CD14-positive monocyte (primary cell): Measurements from ENCODE around the gene PNMA8B. TPM values are rescaled to one million over a fixed set of nuclear protein-coding genes. Genes with fewer than 3 reads are reported as not detected.

Experiments
- DNase-seq, 3 donors: peaks; one replicate each; pipeline ENCODE4 v3.0.0-alpha.2; 2011 to 2022
- H2AFZ ChIP-seq: 2 replicates; pipeline ENCODE4 v1.6.0; 2012; ENCODE audit warnings: mild to moderate bottlenecking, low read depth, low read length, inconsistent platforms; ENCODE audit not compliant: insufficient read depth, poor library complexity, severe bottlenecking
- H3K27ac ChIP-seq, 2 donors: 1 replicate in 1 of 2; 2 replicates in 1 of 2; pipeline ENCODE4 v1.5.1; 2012 to 2013; ENCODE audit warnings: low read length in 2 of 2, control low read depth in 1 of 2, inconsistent platforms in 1 of 2, low read depth in 1 of 2, mild to moderate bottlenecking in 1 of 2
- H3K27me3 ChIP-seq, 2 donors: one replicate each; pipeline versions ENCODE4 v1.6.0 to v1.6.1; 2011 to 2013; ENCODE audit warnings: low read length in 2 of 2; ENCODE audit not compliant: control insufficient read depth in 2 of 2, insufficient read depth in 2 of 2
- H3K36me3 ChIP-seq, 2 donors: replicated peaks in 1 of 2; 1 replicate in 1 of 2; 2 replicates in 1 of 2; pipeline versions ENCODE4 v1.5.1 to v1.6.1; 2012 to 2013; ENCODE audit warnings: low read length in 2 of 2, control low read depth in 1 of 2, inconsistent platforms in 1 of 2, mild to moderate bottlenecking in 1 of 2; ENCODE audit not compliant: insufficient read depth in 2 of 2, control insufficient read depth in 1 of 2
- H3K4me1 ChIP-seq, 2 donors: 1 replicate in 1 of 2; 2 replicates in 1 of 2; pipeline versions ENCODE4 v1.5.1 to v1.6.1; 2012 to 2013; ENCODE audit warnings: low read length in 2 of 2, control low read depth in 1 of 2, inconsistent platforms in 1 of 2, mild to moderate bottlenecking in 1 of 2, moderate library complexity in 1 of 2; ENCODE audit not compliant: insufficient read depth in 2 of 2, control insufficient read depth in 1 of 2
- H3K4me2 ChIP-seq: replicated peaks from 2 replicates; pipeline ENCODE3; 2012; ENCODE audit warnings: low read length, moderate library complexity, mild to moderate bottlenecking; ENCODE audit not compliant: poor library complexity, severe bottlenecking; ENCODE audit errors: extremely low read depth
- H3K4me3 ChIP-seq, 3 experiments: fragments of 200-600 bp in 1 of 3; sonication (generic) in 1 of 3; replicated peaks in 1 of 3; 1 replicate in 2 of 3; 2 replicates in 1 of 3; pipeline ENCODE4 v1.5.1; 2011 to 2013; ENCODE audit warnings: low read length in 3 of 3, mild to moderate bottlenecking in 3 of 3, control low read depth in 2 of 3, low read depth in 2 of 3, inconsistent platforms in 1 of 3, moderate library complexity in 1 of 3
- H3K79me2 ChIP-seq: 2 replicates; pipeline ENCODE4 v1.6.0; 2012; ENCODE audit warnings: mild to moderate bottlenecking, control low read depth, inconsistent platforms, low read length, moderate library complexity; ENCODE audit not compliant: insufficient read depth
- H3K9ac ChIP-seq: 2 replicates; pipeline ENCODE4 v1.6.0; 2017; ENCODE audit warnings: low read length, mild to moderate bottlenecking; ENCODE audit not compliant: insufficient read depth, poor library complexity, severe bottlenecking
- H3K9me3 ChIP-seq, 2 donors: replicated peaks in 1 of 2; 1 replicate in 1 of 2; 2 replicates in 1 of 2; pipeline versions ENCODE4 v1.5.1 to v1.6.1; 2012 to 2013; ENCODE audit warnings: low read length in 2 of 2, control low read depth in 1 of 2; ENCODE audit not compliant: control insufficient read depth in 1 of 2, insufficient read depth in 1 of 2
- H4K20me1 ChIP-seq: 2 replicates; pipeline ENCODE4 v1.6.0; 2012; ENCODE audit warnings: mild to moderate bottlenecking, low read length, control low read depth, moderate library complexity; ENCODE audit not compliant: insufficient read depth
- H3K27ac Mint-ChIP-seq, 7 donors: one replicate each; pipeline ENCODE4 v1.8.0; 2020; ENCODE audit warnings: mild to moderate bottlenecking in 7 of 7, mixed read lengths in 7 of 7, moderate library complexity in 6 of 7, inconsistent platforms in 2 of 7
- H3K27me3 Mint-ChIP-seq, 3 donors: one replicate each; pipeline ENCODE4 v1.8.0; 2021 to 2022; ENCODE audit warnings: low read depth in 3 of 3, mild to moderate bottlenecking in 3 of 3, mixed read lengths in 3 of 3, moderate library complexity in 3 of 3, inconsistent platforms in 1 of 3
- H3K36me3 Mint-ChIP-seq, 2 donors: one replicate each; pipeline ENCODE4 v1.8.0; 2020; ENCODE audit warnings: mixed read lengths in 2 of 2, inconsistent platforms in 1 of 2, mild to moderate bottlenecking in 1 of 2
- H3K4me1 Mint-ChIP-seq: one replicate; pipeline ENCODE4 v1.8.0; 2020; ENCODE audit warnings: mild to moderate bottlenecking, mixed read lengths
- H3K4me3 Mint-ChIP-seq, 2 donors: one replicate each; pipeline ENCODE4 v1.8.0; 2020; ENCODE audit warnings: mild to moderate bottlenecking in 2 of 2, mixed read lengths in 2 of 2, moderate library complexity in 1 of 2
- H3K9me3 Mint-ChIP-seq, 7 donors: one replicate each; pipeline ENCODE4 v1.8.0; 2020 to 2022; ENCODE audit warnings: mixed read lengths in 7 of 7, mild to moderate bottlenecking in 6 of 7, moderate library complexity in 6 of 7, inconsistent platforms in 2 of 7
- CTCF ChIP-seq: fragments of 200-600 bp; IDR thresholded peaks from one replicate; pipeline ENCODE4 v1.8.0; 2022; ENCODE audit warnings: antibody characterized with exemption, mild to moderate bottlenecking
- WGBS: methylation state at CpG from one replicate; pipeline ENCODE4 v1.1.5; 2013; ENCODE audit warnings: missing lambda C conversion rate; ENCODE audit not compliant: insufficient coverage; 5-methylcytosine and 5-hydroxymethylcytosine counted together
- intact Hi-C, 2 donors: fragments of 100-400 bp; cut with micrococcal nuclease; formaldehyde crosslinking; loops; one replicate each; pipeline versions ENCODE4 v1.15.0 to v1.15.1; 2023
- polyA plus RNA-seq, 3 donors: library from polyadenylated mRNA; depleted of rRNA in 1 of 3; unstranded in 2 of 3; stranded (reverse) in 1 of 3; fragments of 300-500 nt in 2 of 3; fragments of >200 nt in 1 of 3; fragmentation: Illumina TruSeq in 2 of 3; gene quantifications; 1 replicate in 2 of 3; 2 replicates in 1 of 3; pipeline ENCODE4 v1.2.3, GENCODE V29; 2012 to 2021

PNMA8B gene
- polyA plus RNA-seq, 3 donors, result 0.07 to 0.16 TPM; not detected in 1

DNA sequence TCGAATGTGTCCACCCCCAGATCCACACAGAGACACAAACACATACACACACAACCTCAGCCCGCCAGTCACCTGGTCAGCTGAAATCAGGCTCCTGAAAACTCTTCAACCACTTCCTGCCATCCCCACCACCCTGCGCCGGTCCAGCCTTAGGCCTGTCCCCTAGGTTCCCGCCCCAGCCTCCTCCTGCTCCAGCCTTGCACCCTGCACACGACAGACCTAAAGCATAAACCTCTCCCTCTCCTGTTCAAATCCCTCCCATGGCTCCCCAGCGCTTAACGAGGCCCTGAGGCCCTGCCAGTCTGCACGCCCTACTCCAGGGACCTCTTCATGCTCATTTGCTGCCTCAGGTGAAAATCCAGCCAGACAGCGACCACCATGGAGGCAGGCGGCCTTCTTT lies 7.1 kb downstream of the PNMA8B start:
- no peak overlapping the region for H3K4me2 ChIP-seq
- H4K20me1 ChIP-seq, result no peaks in the 10 kb centered on the region
- H3K4me1 ChIP-seq, result peaks cover 32 to 51% of the 10 kb centered on the region in 2 donors
- intact Hi-C loops, result loop anchor here (2.0 to 5.0 kb wide), 3 partner anchors 91 to 206 kb away; no protein-coding TSS in a partner anchor
- Mint-ChIP-seq H3K36me3 (peaks cover 3 to 16% of the 10 kb centered on the region in 2 donors), H3K27me3 (peaks cover 62 to 83% (median 71%) of the 10 kb centered on the region in 3 donors), H3K4me3 (peak overlapping the region in 1 of 2 donors; percentile 94), H3K27ac (peak overlapping the region in 1 of 7 donors; percentile 6), H3K4me1 (peaks cover 36% of the 10 kb centered on the region), H3K9me3 (peaks cover 2 to 31% (median 15%) of the 10 kb centered on the region in 7 donors)
- H3K27ac ChIP-seq, result no peak overlapping the region
- no peaks in the 10 kb centered on the region for H3K36me3 ChIP-seq
- WGBS, result 24% methylated on average over 11 of the region's 11 CpGs
- H2AFZ ChIP-seq, result no peak overlapping the region
- H3K27me3 ChIP-seq, result peaks cover 28 to 62% of the 10 kb centered on the region in 2 donors
- no peak for TF ChIP-seq CTCF
- no peak overlapping the region for H3K4me3 ChIP-seq
- H3K79me2 ChIP-seq, result no peaks in the 10 kb centered on the region
- peaks cover 0 to 13% of the 10 kb centered on the region in 2 donors for H3K9me3 ChIP-seq
- DNase-seq, result no peak
- H3K9ac ChIP-seq, result no peak overlapping the region

- H3K4me2 ChIP-seq, result no peak overlapping the region
These were observed 7.7 kb downstream of the PNMA8B start for GRCh38 chr19:46487802-46488445.

More at GRCh38 chr19:46487802-46488445, 7.7 kb downstream of the PNMA8B start:
- peaks cover 0 to 13% of the 10 kb centered on the region in 2 donors for H3K9me3 ChIP-seq
- TF ChIP-seq CTCF, result peak; percentile 89
- peaks cover 2 to 31% (median 15%) of the 10 kb centered on the region in 7 donors for H3K9me3 Mint-ChIP-seq
- DNase-seq, result peak; percentile 43 to 54 (median 44)
- intact Hi-C loops, result loop anchor here (2.0 to 5.0 kb wide), 3 partner anchors 91 to 206 kb away; no protein-coding TSS in a partner anchor
- peaks cover 3 to 16% of the 10 kb centered on the region in 2 donors for H3K36me3 Mint-ChIP-seq
- no peak overlapping the region for H3K4me3 ChIP-seq
- H3K4me1 Mint-ChIP-seq, result peaks cover 36% of the 10 kb centered on the region
- WGBS, result 1% methylated on average over 28 of the region's 38 CpGs
- H2AFZ ChIP-seq, result peak overlapping the region; percentile 42
- no peak overlapping the region for H3K27ac ChIP-seq
- H4K20me1 ChIP-seq, result no peaks in the 10 kb centered on the region
- peaks cover 25 to 59% of the 10 kb centered on the region in 2 donors for H3K27me3 ChIP-seq
- no peak overlapping the region for H3K9ac ChIP-seq
- H3K27ac Mint-ChIP-seq, result no peak overlapping the region
- peaks cover 28 to 45% of the 10 kb centered on the region in 2 donors for H3K4me1 ChIP-seq
- H3K4me3 Mint-ChIP-seq, result peak overlapping the region in 1 of 2 donors; percentile 94
- no peaks in the 10 kb centered on the region for H3K79me2 ChIP-seq
- H3K27me3 Mint-ChIP-seq, result peaks cover 59 to 81% (median 73%) of the 10 kb centered on the region in 3 donors
- no peaks in the 10 kb centered on the region for H3K36me3 ChIP-seq
